Endothelial cell of umbilical vein (primary cell): Measurements from ENCODE around the gene HES2. TPM values are rescaled to one million over a fixed set of nuclear protein-coding genes. Genes with fewer than 3 reads are reported as not detected.

ENCODE experiments used
- BruUV-seq: library from RNA; stranded (reverse); fragments of 400-500 nt; replicated peaks from 2 replicates; lab custom pipeline; 2021; lab: Mats Ljungman, UMichigan
- CTCF ChIA-PET: fragments of 300-600, 350-600 bp; sonication (Branson Sonifier 250); formaldehyde crosslinking; loops from one replicate; lab custom pipeline; 2021; ENCODE audit warnings: antibody characterized with exemption, inconsistent platforms; lab: Charles Lee
- POLR2A ChIA-PET: fragments of 300-600, 350-600 bp; sonication (Branson Sonifier 250); formaldehyde crosslinking; loops from one replicate; lab custom pipeline; 2021; ENCODE audit warnings: antibody characterized with exemption, inconsistent platforms; lab: Charles Lee
- DNase-seq: peaks from one replicate; pipeline ENCODE4 v3.0.0-alpha.2; 2011; ENCODE audit warnings: low read depth, low spot score
- FAIRE-seq: peaks from 2 replicates; lab custom pipeline; 2011; peaks lifted over from hg19 to GRCh38; lab: Jason Lieb, UNC
- H2AFZ ChIP-seq: 2 replicates; pipeline ENCODE4 v1.6.0; 2012; ENCODE audit warnings: low read depth, low read length, control low read depth, inconsistent platforms
- H3K27ac ChIP-seq: 2 replicates; pipeline ENCODE4 v1.5.1; 2011; ENCODE audit warnings: low read depth, mild to moderate bottlenecking, control low read depth, low read length, moderate library complexity; ENCODE audit not compliant: insufficient read depth
- H3K27me3 ChIP-seq, 2 experiments: 2 replicates each; pipeline versions ENCODE4 v1.6.0 to v1.6.1; 2011; ENCODE audit warnings: low read length in 2 of 2, mixed read lengths in 1 of 2; ENCODE audit not compliant: control insufficient read depth in 2 of 2, insufficient read depth in 2 of 2
- H3K36me3 ChIP-seq, 2 experiments: 2 replicates in 1 of 2; 3 replicates in 1 of 2; pipeline ENCODE4 v1.5.1; 2011; ENCODE audit warnings: low read length in 2 of 2, mild to moderate bottlenecking in 1 of 2, moderate library complexity in 1 of 2; ENCODE audit not compliant: control insufficient read depth in 2 of 2, insufficient read depth in 2 of 2; ENCODE audit errors: extremely low read depth in 1 of 2
- H3K4me1 ChIP-seq: 3 replicates; pipeline ENCODE4 v1.5.1; 2011; ENCODE audit warnings: mild to moderate bottlenecking, low read length; ENCODE audit not compliant: control insufficient read depth, insufficient read depth; ENCODE audit errors: extremely low read depth
- H3K4me2 ChIP-seq: 2 replicates; pipeline ENCODE4 v1.6.1; 2011; ENCODE audit warnings: low read length, control low read depth, mixed read lengths; ENCODE audit not compliant: insufficient read depth
- H3K4me3 ChIP-seq, 3 experiments: fragments of 200-600 bp in 1 of 3; sonication (generic), shearing (Covaris generic) in 1 of 3; replicated peaks in 1 of 3; 2 replicates each; pipeline ENCODE4 v1.5.1; 2011 to 2016; ENCODE audit warnings: control low read depth in 3 of 3, low read length in 3 of 3, mild to moderate bottlenecking in 2 of 3, inconsistent platforms in 1 of 3, low read depth in 1 of 3, moderate library complexity in 1 of 3; ENCODE audit not compliant: insufficient read depth in 1 of 3
- H3K79me2 ChIP-seq: 2 replicates; pipeline ENCODE4 v1.6.0; 2012; ENCODE audit warnings: low read length, inconsistent platforms; ENCODE audit not compliant: control insufficient read depth, insufficient read depth
- H3K9ac ChIP-seq: replicated peaks from 2 replicates; pipeline ENCODE3; 2011; ENCODE audit warnings: low read length, control low read depth; ENCODE audit not compliant: insufficient read depth; ENCODE audit errors: extremely low read depth
- H3K9me1 ChIP-seq: replicated peaks from 3 replicates; pipeline ENCODE4 v1.6.0; 2011; ENCODE audit warnings: mild to moderate bottlenecking, low read length; ENCODE audit not compliant: control insufficient read depth, insufficient read depth; ENCODE audit errors: extremely low read depth
- H3K9me3 ChIP-seq: replicated peaks from 2 replicates; pipeline ENCODE4 v1.5.1; 2012; ENCODE audit warnings: low read length, inconsistent platforms; ENCODE audit not compliant: control insufficient read depth, insufficient read depth
- H4K20me1 ChIP-seq: replicated peaks from 2 replicates; pipeline ENCODE3; 2011; ENCODE audit warnings: mild to moderate bottlenecking, low read length; ENCODE audit not compliant: control insufficient read depth, insufficient read depth; ENCODE audit errors: extremely low read depth
- FOS ChIP-seq: IDR thresholded peaks from 2 replicates; pipeline ENCODE4 v1.6.1; 2011; ENCODE audit warnings: mild to moderate bottlenecking, low read length, moderate library complexity, borderline replicate concordance; ENCODE audit not compliant: insufficient read depth
- GATA2 ChIP-seq: IDR thresholded peaks from 2 replicates; pipeline ENCODE4 v1.7.0; 2011; ENCODE audit warnings: low read depth, mild to moderate bottlenecking, moderate library complexity, mixed read lengths, low read length; ENCODE audit not compliant: insufficient read length, insufficient read depth
- POLR2AphosphoS5 ChIP-seq: IDR thresholded peaks from 2 replicates; pipeline ENCODE4 v1.6.1; 2012; ENCODE audit warnings: low read depth, mild to moderate bottlenecking, control low read depth, low read length, moderate library complexity; ENCODE audit not compliant: insufficient read depth
- dilution Hi-C: fragments of 300-500 bp; cut with MboI; formaldehyde crosslinking; loops from one replicate; pipeline ENCODE4 v1.15.0; 2019; ENCODE audit warnings: low sequenced_read_pairs; ENCODE audit not compliant: extremely low pct_ligation_motif_present
- intact Hi-C: fragments of 100-400 bp; cut with micrococcal nuclease; formaldehyde crosslinking; loops from one replicate; pipeline ENCODE4 v1.10.0; 2022
- polyA plus RNA-seq, 4 experiments: library from polyadenylated mRNA; depleted of rRNA in 3 of 4; stranded (reverse) in 3 of 4; unstranded in 1 of 4; fragments of >200 nt; gene quantifications; 2 replicates each; pipeline versions ENCODE4 v1.2.1 to v1.2.3, GENCODE V29; 2011 to 2012; ENCODE audit warnings: missing spikeins in 1 of 4
- total RNA-seq: library from RNA; stranded (reverse); gene quantifications from 2 replicates; pipeline ENCODE4 v1.2.3, GENCODE V29; 2021

HES2 gene
- total and polyA plus RNA-seq, 2 donors (not counting 3 experiments of a cell fraction or from before 2014, with no cell fraction given) = 3.6 to 9.4 TPM

DNA sequence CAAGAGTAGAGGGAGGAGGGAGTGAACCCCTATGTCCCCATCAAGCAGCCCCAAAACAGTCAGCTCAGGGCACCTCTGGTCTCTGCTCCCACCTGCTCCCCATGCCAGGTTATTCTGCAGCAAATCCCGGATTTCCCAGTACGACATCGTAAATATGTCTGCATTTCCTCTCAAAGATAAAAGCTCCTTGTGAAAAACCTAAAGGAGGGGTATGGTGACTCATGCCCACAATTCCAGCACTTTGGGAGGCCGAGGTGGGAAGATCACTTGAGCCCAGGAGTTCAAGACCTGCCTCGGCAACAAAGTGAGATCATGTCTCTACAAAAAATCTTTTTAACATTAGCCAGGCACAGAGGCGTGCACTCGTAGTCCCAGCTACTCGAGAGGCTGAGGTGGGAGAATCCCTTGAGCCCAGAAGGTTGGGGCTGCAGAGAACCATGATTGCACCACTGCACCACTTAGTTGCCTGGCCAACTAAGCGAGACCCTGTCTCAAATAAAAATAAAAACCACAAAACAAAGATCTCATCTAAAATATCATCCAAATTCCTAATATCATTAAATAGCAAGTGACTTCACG is 33.3 kb downstream of the HES2 start:
- intact Hi-C loops = no loop called here
- DNase-seq (no peak), FAIRE-seq (peak; percentile 77)
- peaks cover 12% of the 10 kb centered on the region for H3K4me1 ChIP-seq
- H3K27me3 ChIP-seq = no peaks in the 10 kb centered on the region
- no TSS peak for BruUV-seq
- peaks cover 22% of the 10 kb centered on the region for H3K79me2 ChIP-seq
- peak overlapping the region; percentile 62 for H3K27ac ChIP-seq
- TF ChIP-seq GATA2 (no peak), FOS (peak; percentile 27)
- no peak overlapping the region for H3K4me2 ChIP-seq
- CTCF ChIA-PET = interaction anchor here (0.8 to 5.9 kb wide), 10 partner anchors 10 to 142 kb away, joined by 3 to 27 read pairs (median 3); no protein-coding TSS in a partner anchor
- H2AFZ ChIP-seq = no peak overlapping the region
- no peaks in the 10 kb centered on the region for H3K9me3 ChIP-seq
- H3K4me3 ChIP-seq = no peak overlapping the region
- dilution Hi-C loops = no loop called here
- no peaks in the 10 kb centered on the region for H3K9me1 ChIP-seq
- POLR2A ChIA-PET = no interaction called here
- H3K9ac ChIP-seq = no peak overlapping the region
- no peaks in the 10 kb centered on the region for H4K20me1 ChIP-seq
- no peaks in the 10 kb centered on the region for H3K36me3 ChIP-seq

- Histone ChIP-seq H3K4me3 (no peak overlapping the region), H3K9me3 (no peaks in the 10 kb centered on the region), H3K4me2 (peak overlapping the region; percentile 23), H2AFZ (peak overlapping the region; percentile 49), H3K9ac (peak overlapping the region; percentile 19), H3K27ac (peak overlapping the region; percentile 62), H4K20me1 (no peaks in the 10 kb centered on the region), H3K9me1 (no peaks in the 10 kb centered on the region), H3K79me2 (peaks cover 16% of the 10 kb centered on the region), H3K4me1 (peaks cover 12% of the 10 kb centered on the region), H3K36me3 (no peaks in the 10 kb centered on the region), H3K27me3 (no peaks in the 10 kb centered on the region)
- DNase-seq = peak; percentile 48
- intact Hi-C loops = loop anchor here (1.0 kb wide), 1 partner anchor 8 kb away; the partner anchor contains the start of gene ACOT7
- TF ChIP-seq GATA2 (no peak), POLR2AphosphoS5 (peak; percentile 14)
- BruUV-seq = no TSS peak
- dilution Hi-C loops = no loop called here
- POLR2A ChIA-PET = no interaction called here
- CTCF ChIA-PET = interaction anchor here (1.0 to 5.9 kb wide), 15 partner anchors 11 to 138 kb away, joined by 3 to 27 read pairs (median 4); no protein-coding TSS in a partner anchor
- peak; percentile 68 for FAIRE-seq
Observed at GRCh38 chr1:6385488-6386191, 34.1 kb downstream of the HES2 start.
